MCF 10A (cell line): ENCODE results near the gene LAMC1. TPM values are rescaled to one million over a fixed set of nuclear protein-coding genes. Genes with fewer than 3 reads are reported as not detected.

ENCODE experiments used
- BruUV-seq: library from RNA; stranded (reverse); fragments of 400-500 nt; replicated peaks from 2 replicates; lab custom pipeline; 2021; lab: Mats Ljungman, UMichigan
- CTCF ChIA-PET: fragments of 300-600 bp; sonication (Branson Sonifier 250); formaldehyde crosslinking; extraction: SDS; loops from one replicate; lab custom pipeline; 2021; ENCODE audit warnings: antibody characterized with exemption, inconsistent platforms; lab: Yijun Ruan, JAX
- POLR2A ChIA-PET: fragments of 300-600, 350-650 bp; sonication (Branson Sonifier 250); formaldehyde crosslinking; extraction: SDS; loops from one replicate; lab custom pipeline; 2020; ENCODE audit warnings: antibody characterized with exemption, inconsistent platforms; lab: Yijun Ruan, JAX
- DNase-seq: peaks from one replicate; pipeline ENCODE4 v3.0.0-alpha.2; 2018; ENCODE audit not compliant: unreplicated experiment
- H3K27ac Mint-ChIP-seq: one replicate; pipeline ENCODE4 v1.8.0; 2022; ENCODE audit warnings: mild to moderate bottlenecking, low read depth, mixed read lengths; ENCODE audit not compliant: unreplicated experiment
- H3K27me3 Mint-ChIP-seq: one replicate; pipeline ENCODE4 v1.8.0; 2022; ENCODE audit warnings: mixed read lengths; ENCODE audit not compliant: insufficient read depth, unreplicated experiment
- H3K36me3 Mint-ChIP-seq: one replicate; pipeline ENCODE4 v1.8.0; 2022; ENCODE audit warnings: mild to moderate bottlenecking, moderate library complexity, mixed read lengths; ENCODE audit not compliant: insufficient read depth, unreplicated experiment
- H3K4me1 Mint-ChIP-seq: one replicate; pipeline ENCODE4 v1.8.0; 2022; ENCODE audit warnings: mixed read lengths; ENCODE audit not compliant: insufficient read depth, unreplicated experiment
- H3K4me3 Mint-ChIP-seq: one replicate; pipeline ENCODE4 v1.8.0; 2022; ENCODE audit warnings: mild to moderate bottlenecking, moderate library complexity, mixed read lengths; ENCODE audit not compliant: unreplicated experiment
- H3K9me3 Mint-ChIP-seq: one replicate; pipeline ENCODE4 v1.8.0; 2022; ENCODE audit warnings: mixed read lengths; ENCODE audit not compliant: unreplicated experiment
- intact Hi-C: fragments of 100-400 bp; cut with micrococcal nuclease; formaldehyde crosslinking; loops from 2 replicates; pipeline ENCODE4 v1.14.1; 2022
- total RNA-seq: library from RNA; stranded (reverse); gene quantifications from 2 replicates; pipeline ENCODE4 v1.2.3, GENCODE V29; 2022
- TF ChIP-seq, protein P1 (sequence below): fragments of 200-600 bp; IDR thresholded peaks from one replicate; pipeline ENCODE4 v1.8.0; 2022; ENCODE audit warnings: antibody characterized with exemption, mild to moderate bottlenecking; ENCODE audit not compliant: unreplicated experiment

Gene LAMC1
- total RNA-seq, 1 experiment from 2014 or later = 179 TPM

GRCh38 chr1:183089025-183089639 is 65.9 kb downstream of the LAMC1 start:
- H3K36me3 Mint-ChIP-seq = peaks cover 10% of the 10 kb centered on the region
- CTCF ChIA-PET = interaction anchor here (1.5 kb wide), 1 partner anchor 11 kb away, joined by 4 read pairs; no protein-coding TSS in a partner anchor
- H3K9me3 Mint-ChIP-seq = no peaks in the 10 kb centered on the region
- BruUV-seq = no TSS peak
- no peaks in the 10 kb centered on the region for H3K27me3 Mint-ChIP-seq
- intact Hi-C loops = no loop called here
- peak; percentile 74 for DNase-seq
- TF ChIP-seq, protein P1, sequence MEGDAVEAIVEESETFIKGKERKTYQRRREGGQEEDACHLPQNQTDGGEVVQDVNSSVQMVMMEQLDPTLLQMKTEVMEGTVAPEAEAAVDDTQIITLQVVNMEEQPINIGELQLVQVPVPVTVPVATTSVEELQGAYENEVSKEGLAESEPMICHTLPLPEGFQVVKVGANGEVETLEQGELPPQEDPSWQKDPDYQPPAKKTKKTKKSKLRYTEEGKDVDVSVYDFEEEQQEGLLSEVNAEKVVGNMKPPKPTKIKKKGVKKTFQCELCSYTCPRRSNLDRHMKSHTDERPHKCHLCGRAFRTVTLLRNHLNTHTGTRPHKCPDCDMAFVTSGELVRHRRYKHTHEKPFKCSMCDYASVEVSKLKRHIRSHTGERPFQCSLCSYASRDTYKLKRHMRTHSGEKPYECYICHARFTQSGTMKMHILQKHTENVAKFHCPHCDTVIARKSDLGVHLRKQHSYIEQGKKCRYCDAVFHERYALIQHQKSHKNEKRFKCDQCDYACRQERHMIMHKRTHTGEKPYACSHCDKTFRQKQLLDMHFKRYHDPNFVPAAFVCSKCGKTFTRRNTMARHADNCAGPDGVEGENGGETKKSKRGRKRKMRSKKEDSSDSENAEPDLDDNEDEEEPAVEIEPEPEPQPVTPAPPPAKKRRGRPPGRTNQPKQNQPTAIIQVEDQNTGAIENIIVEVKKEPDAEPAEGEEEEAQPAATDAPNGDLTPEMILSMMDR = no peak
- no peak overlapping the region for H3K4me3 Mint-ChIP-seq
- H3K4me1 Mint-ChIP-seq = peaks cover 60% of the 10 kb centered on the region
- no peak overlapping the region for H3K27ac Mint-ChIP-seq
- POLR2A ChIA-PET = interaction anchor here (0.7 to 1.9 kb wide), 7 partner anchors 9 to 38 kb away, joined by 3 to 5 read pairs (median 4); no protein-coding TSS in a partner anchor

GRCh38 chr1:183090391-183091006 is 67.3 kb downstream of the LAMC1 start:
- Mint-ChIP-seq H3K36me3 (peaks cover 5% of the 10 kb centered on the region), H3K9me3 (no peaks in the 10 kb centered on the region)

DNA sequence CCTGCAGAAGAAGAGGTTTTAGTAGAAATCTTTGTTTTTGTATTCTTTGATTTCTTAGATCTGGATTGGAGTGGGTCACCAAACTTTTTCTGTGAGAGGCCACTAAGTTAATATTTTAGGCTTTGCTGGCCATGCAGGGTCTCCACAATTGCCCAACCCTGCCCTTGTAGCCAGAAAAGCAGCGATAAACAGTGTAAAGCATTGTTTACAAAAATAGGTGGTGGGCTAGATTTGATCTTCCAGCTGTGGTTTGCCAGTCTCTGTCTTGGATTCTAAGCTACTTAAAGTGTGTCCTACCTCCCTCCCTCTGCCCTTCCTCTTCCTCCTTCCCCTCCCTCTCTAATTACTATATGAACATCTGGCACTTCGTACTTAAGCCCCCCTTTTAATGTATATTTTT is 68.0 kb downstream of the LAMC1 start:
- H3K36me3 Mint-ChIP-seq = peaks cover 5% of the 10 kb centered on the region
- CTCF ChIA-PET = interaction anchor here (0.6 to 1.1 kb wide), 3 partner anchors 18 to 227 kb away, joined by 3 to 4 read pairs (median 4); no protein-coding TSS in a partner anchor
- intact Hi-C loops = no loop called here
- H3K27me3 Mint-ChIP-seq = no peaks in the 10 kb centered on the region
- H3K4me1 Mint-ChIP-seq = peaks cover 56% of the 10 kb centered on the region
- H3K27ac Mint-ChIP-seq = no peak overlapping the region
- POLR2A ChIA-PET = interaction anchor here (0.6 to 2.0 kb wide), 3 partner anchors 69 to 129 kb away, joined by 3 to 5 read pairs (median 3); no protein-coding TSS in a partner anchor
- H3K9me3 Mint-ChIP-seq = no peaks in the 10 kb centered on the region
- no peak overlapping the region for H3K4me3 Mint-ChIP-seq
- no peak for DNase-seq
- TF ChIP-seq, protein P1 = no peak
- no TSS peak for BruUV-seq

More at GRCh38 chr1:183090391-183091006, 67.3 kb downstream of the LAMC1 start:
- Mint-ChIP-seq H3K4me3 (no peak overlapping the region), H3K27ac (no peak overlapping the region), H3K27me3 (no peaks in the 10 kb centered on the region), H3K4me1 (peaks cover 61% of the 10 kb centered on the region)
- intact Hi-C loops = no loop called here
- no TSS peak for BruUV-seq
- no peak for DNase-seq
- POLR2A ChIA-PET = interaction anchor here (0.6 to 2.0 kb wide), 6 partner anchors 13 to 425 kb away, joined by 3 to 5 read pairs (median 4); no protein-coding TSS in a partner anchor
- TF ChIP-seq, protein P1 = no peak
- CTCF ChIA-PET = interaction anchor here (0.6 to 1.1 kb wide), 5 partner anchors 10 to 228 kb away, joined by 3 to 4 read pairs (median 4); no protein-coding TSS in a partner anchor

DNA sequence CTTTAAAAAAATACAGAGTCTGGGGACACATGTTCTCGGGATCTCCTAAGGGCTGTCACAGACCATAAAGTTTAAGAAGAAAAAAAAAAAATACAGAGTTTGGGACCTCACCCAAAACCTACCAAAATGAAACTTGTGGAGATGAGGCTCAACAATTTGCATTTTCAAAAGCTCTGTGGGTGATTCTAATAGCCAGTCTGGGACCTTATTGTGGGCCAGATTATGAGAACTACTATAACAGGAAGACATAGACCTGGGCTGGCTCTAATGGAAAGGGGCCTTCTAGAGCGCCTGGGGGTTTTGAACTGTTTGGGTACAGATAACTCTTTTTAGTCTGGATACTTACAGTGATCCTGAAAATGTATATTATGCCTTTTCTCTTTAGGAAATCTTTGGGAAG is 69.1 kb downstream of the LAMC1 start:
- intact Hi-C loops = no loop called here
- H3K4me1 Mint-ChIP-seq = peaks cover 49% of the 10 kb centered on the region
- DNase-seq = no peak
- TF ChIP-seq, protein P1 = no peak
- no peaks in the 10 kb centered on the region for H3K27me3 Mint-ChIP-seq
- POLR2A ChIA-PET = interaction anchor here (1.1 to 2.8 kb wide), 4 partner anchors 20 to 115 kb away, joined by 3 to 11 read pairs (median 4); no protein-coding TSS in a partner anchor
- BruUV-seq = no TSS peak
- H3K27ac Mint-ChIP-seq = no peak overlapping the region
- CTCF ChIA-PET = interaction anchor here (0.6 to 1.3 kb wide), 3 partner anchors 18 to 130 kb away, joined by 3 read pairs; no protein-coding TSS in a partner anchor
- H3K4me3 Mint-ChIP-seq = no peak overlapping the region
- peaks cover 5% of the 10 kb centered on the region for H3K36me3 Mint-ChIP-seq
- H3K9me3 Mint-ChIP-seq = no peaks in the 10 kb centered on the region
